Measurements from ENCODE around the gene RAPGEF6. TPM values are rescaled to one million over a fixed set of nuclear protein-coding genes. Genes with fewer than 3 reads are reported as not detected.

Gene RAPGEF6
- total and polyA plus RNA-seq, 2 experiments from 2014 or later = 9.5 to 20.3 TPM

- TF ChIP-seq, protein P1, sequence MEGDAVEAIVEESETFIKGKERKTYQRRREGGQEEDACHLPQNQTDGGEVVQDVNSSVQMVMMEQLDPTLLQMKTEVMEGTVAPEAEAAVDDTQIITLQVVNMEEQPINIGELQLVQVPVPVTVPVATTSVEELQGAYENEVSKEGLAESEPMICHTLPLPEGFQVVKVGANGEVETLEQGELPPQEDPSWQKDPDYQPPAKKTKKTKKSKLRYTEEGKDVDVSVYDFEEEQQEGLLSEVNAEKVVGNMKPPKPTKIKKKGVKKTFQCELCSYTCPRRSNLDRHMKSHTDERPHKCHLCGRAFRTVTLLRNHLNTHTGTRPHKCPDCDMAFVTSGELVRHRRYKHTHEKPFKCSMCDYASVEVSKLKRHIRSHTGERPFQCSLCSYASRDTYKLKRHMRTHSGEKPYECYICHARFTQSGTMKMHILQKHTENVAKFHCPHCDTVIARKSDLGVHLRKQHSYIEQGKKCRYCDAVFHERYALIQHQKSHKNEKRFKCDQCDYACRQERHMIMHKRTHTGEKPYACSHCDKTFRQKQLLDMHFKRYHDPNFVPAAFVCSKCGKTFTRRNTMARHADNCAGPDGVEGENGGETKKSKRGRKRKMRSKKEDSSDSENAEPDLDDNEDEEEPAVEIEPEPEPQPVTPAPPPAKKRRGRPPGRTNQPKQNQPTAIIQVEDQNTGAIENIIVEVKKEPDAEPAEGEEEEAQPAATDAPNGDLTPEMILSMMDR (conservative IDR thresholded peaks at IDR 0.05; ENCODE audit: low read depth in 2 of 2) = no peak
- TF ChIP-seq ZNF331 (CRISPR knock-in tag; IDR thresholded peaks at IDR 0.05; ENCODE audit: low read depth) (no peak), ETS1 (IDR thresholded peaks at IDR 0.05) (no peak), EZH2 (IDR thresholded peaks at IDR 0.05; ENCODE audit: low read depth, unreplicated experiment) (no peak), NANOG (IDR thresholded peaks at IDR 0.05; ENCODE audit: borderline replicate concordance) (no peak), ZNF114 (CRISPR knock-in tag; IDR thresholded peaks at IDR 0.05) (no peak), STAT1 (IDR thresholded peaks at IDR 0.05; ENCODE audit: unreplicated experiment) (no peak), EZH2phosphoT487 (IDR thresholded peaks at IDR 0.05; ENCODE audit: unreplicated experiment) (no peak)
- TF ChIP-seq, protein P2, sequence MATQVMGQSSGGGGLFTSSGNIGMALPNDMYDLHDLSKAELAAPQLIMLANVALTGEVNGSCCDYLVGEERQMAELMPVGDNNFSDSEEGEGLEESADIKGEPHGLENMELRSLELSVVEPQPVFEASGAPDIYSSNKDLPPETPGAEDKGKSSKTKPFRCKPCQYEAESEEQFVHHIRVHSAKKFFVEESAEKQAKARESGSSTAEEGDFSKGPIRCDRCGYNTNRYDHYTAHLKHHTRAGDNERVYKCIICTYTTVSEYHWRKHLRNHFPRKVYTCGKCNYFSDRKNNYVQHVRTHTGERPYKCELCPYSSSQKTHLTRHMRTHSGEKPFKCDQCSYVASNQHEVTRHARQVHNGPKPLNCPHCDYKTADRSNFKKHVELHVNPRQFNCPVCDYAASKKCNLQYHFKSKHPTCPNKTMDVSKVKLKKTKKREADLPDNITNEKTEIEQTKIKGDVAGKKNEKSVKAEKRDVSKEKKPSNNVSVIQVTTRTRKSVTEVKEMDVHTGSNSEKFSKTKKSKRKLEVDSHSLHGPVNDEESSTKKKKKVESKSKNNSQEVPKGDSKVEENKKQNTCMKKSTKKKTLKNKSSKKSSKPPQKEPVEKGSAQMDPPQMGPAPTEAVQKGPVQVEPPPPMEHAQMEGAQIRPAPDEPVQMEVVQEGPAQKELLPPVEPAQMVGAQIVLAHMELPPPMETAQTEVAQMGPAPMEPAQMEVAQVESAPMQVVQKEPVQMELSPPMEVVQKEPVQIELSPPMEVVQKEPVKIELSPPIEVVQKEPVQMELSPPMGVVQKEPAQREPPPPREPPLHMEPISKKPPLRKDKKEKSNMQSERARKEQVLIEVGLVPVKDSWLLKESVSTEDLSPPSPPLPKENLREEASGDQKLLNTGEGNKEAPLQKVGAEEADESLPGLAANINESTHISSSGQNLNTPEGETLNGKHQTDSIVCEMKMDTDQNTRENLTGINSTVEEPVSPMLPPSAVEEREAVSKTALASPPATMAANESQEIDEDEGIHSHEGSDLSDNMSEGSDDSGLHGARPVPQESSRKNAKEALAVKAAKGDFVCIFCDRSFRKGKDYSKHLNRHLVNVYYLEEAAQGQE (IDR thresholded peaks at IDR 0.05; ENCODE audit: unreplicated experiment) = no peak
These were observed 9.3 kb upstream of the RAPGEF6 start (continued) for GRCh38 chr5:131644370-131644769.

DNA sequence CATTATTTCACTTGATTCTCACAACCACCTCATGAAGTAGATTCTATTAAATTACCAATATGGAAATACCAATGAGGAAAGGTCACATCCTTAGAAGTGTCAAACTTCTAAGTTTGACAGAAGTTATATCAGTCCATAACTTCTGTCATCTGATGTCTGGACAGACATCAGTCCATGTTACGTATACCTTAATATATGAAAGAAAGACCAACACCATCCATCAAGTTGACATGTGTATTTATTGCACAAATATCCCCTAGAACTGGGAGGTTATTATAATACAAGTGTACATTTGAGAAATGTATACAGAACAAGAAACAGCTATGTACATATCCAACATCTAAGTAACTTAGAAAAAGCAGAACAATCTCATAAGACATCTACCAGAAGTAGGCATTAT is 6.5 kb upstream of the RAPGEF6 start:
- Histone ChIP-seq H2AFZ (no peak overlapping the region), H3K9me2 (ENCODE audit: insufficient read depth) (no peaks in the 10 kb centered on the region), H3K4me3 (no peak overlapping the region), H3K27ac (ENCODE audit: low read depth) (no peak overlapping the region), H3K79me2 (replicated peaks; ENCODE audit: insufficient read depth) (no peaks in the 10 kb centered on the region), H3K4me2 (no peak overlapping the region), H4K20me1 (replicated peaks; ENCODE audit: insufficient read depth) (no peaks in the 10 kb centered on the region), H3K27me3 (ENCODE audit: insufficient read depth) (no peaks in the 10 kb centered on the region), H3K36me3 (ENCODE audit: insufficient read depth) (no peaks in the 10 kb centered on the region), H3K4me1 (ENCODE audit: insufficient read depth) (peaks cover 5% of the 10 kb centered on the region; the same call in 1 of the 2 replicates), H3F3A (replicated peaks; ENCODE audit: low read depth) (no peaks in the 10 kb centered on the region)
- DNase-seq (ENCODE audit: low spot score) = no peak
- Mint-ChIP-seq H3K4me3 (no peak overlapping the region), H3K27ac (no peak overlapping the region), H3K27me3 (ENCODE audit: insufficient read depth, low read depth, poor library complexity) (no peaks in the 10 kb centered on the region), H3K4me1 (peaks cover 1% of the 10 kb centered on the region), H3K36me3 (ENCODE audit: low read depth) (no peaks in the 10 kb centered on the region), H3K9me3 (no peaks in the 10 kb centered on the region; the same call in 2 of the 3 replicates)
- no peak for ATAC-seq
- TF ChIP-seq NANOG (IDR thresholded peaks at IDR 0.05; ENCODE audit: borderline replicate concordance) (no peak), ETS1 (IDR thresholded peaks at IDR 0.05) (no peak), EZH2phosphoT487 (IDR thresholded peaks at IDR 0.05; ENCODE audit: unreplicated experiment) (no peak), JUNB (IDR thresholded peaks at IDR 0.05; ENCODE audit: unreplicated experiment) (no peak), POLR2AphosphoS5 (IDR thresholded peaks at IDR 0.05; ENCODE audit: low read depth) (no peak), ZNF114 (CRISPR knock-in tag; IDR thresholded peaks at IDR 0.05) (no peak), ZNF331 (CRISPR knock-in tag; IDR thresholded peaks at IDR 0.05; ENCODE audit: low read depth) (no peak), STAT1 (IDR thresholded peaks at IDR 0.05; ENCODE audit: unreplicated experiment) (no peak), EZH2 (IDR thresholded peaks at IDR 0.05; ENCODE audit: low read depth, unreplicated experiment) (no peak)
- TF ChIP-seq, protein P2 (IDR thresholded peaks at IDR 0.05; ENCODE audit: unreplicated experiment) = no peak

Measured in GM23338 (cell line).